H1 (cell line): ENCODE measurements around the gene SUB1. TPM values are rescaled to one million over a fixed set of nuclear protein-coding genes. Genes with fewer than 3 reads are reported as not detected.

Experiments
- CTCF ChIA-PET: fragments of 300-600 bp; sonication (Branson Sonifier 250); formaldehyde crosslinking; loops from one replicate; lab custom pipeline; 2021; ENCODE audit not compliant: partially characterized antibody; lab: Charles Lee
- POLR2A ChIA-PET: fragments of 300-600 bp; sonication (Branson Sonifier 250); formaldehyde crosslinking; loops from one replicate; lab custom pipeline; 2021; ENCODE audit warnings: inconsistent platforms; ENCODE audit not compliant: partially characterized antibody; lab: Charles Lee
- DNase-seq, 2 experiments: peaks; one replicate each; pipeline versions ENCODE4 v3.0.0 to v3.0.0-alpha.2; 2010 to 2022; ENCODE audit warnings: low spot score in 2 of 2, low read depth in 1 of 2, mixed read lengths in 1 of 2
- FAIRE-seq: peaks from 2 replicates; lab custom pipeline; 2011; peaks lifted over from hg19 to GRCh38; lab: Jason Lieb, UNC
- H2AFZ ChIP-seq: 2 replicates; pipeline ENCODE4 v1.8.1; 2012; ENCODE audit warnings: low read length, inconsistent platforms
- H2AK5ac ChIP-seq: 2 replicates; pipeline ENCODE4 v1.6.1; 2013; ENCODE audit warnings: low read depth, low read length
- H2BK120ac ChIP-seq: replicated peaks from 2 replicates; pipeline ENCODE3; 2013; ENCODE audit warnings: low read depth, low read length, inconsistent platforms
- H2BK12ac ChIP-seq: 2 replicates; pipeline ENCODE4 v1.6.1; 2013; ENCODE audit warnings: low read depth, low read length
- H2BK15ac ChIP-seq: 2 replicates; pipeline ENCODE4 v1.6.1; 2013; ENCODE audit warnings: low read length
- H2BK20ac ChIP-seq: 2 replicates; pipeline ENCODE4 v1.6.1; 2013; ENCODE audit warnings: low read length
- H2BK5ac ChIP-seq: 2 replicates; pipeline ENCODE4 v1.6.1; 2013; ENCODE audit warnings: low read depth, low read length
- H3K14ac ChIP-seq: 2 replicates; pipeline ENCODE4 v1.6.1; 2013; ENCODE audit warnings: inconsistent platforms; ENCODE audit not compliant: insufficient read length
- H3K18ac ChIP-seq: 2 replicates; pipeline ENCODE4 v1.6.1; 2013; ENCODE audit warnings: low read length; ENCODE audit errors: extremely low read depth
- H3K23ac ChIP-seq: 2 replicates; pipeline ENCODE4 v1.6.1; 2013; ENCODE audit warnings: inconsistent platforms; ENCODE audit not compliant: insufficient read length
- H3K23me2 ChIP-seq: 2 replicates; pipeline ENCODE4 v1.6.1; 2013; ENCODE audit warnings: low read depth, low read length
- H3K27ac ChIP-seq: 2 replicates; pipeline ENCODE4 v1.6.1; 2011; ENCODE audit warnings: low read depth, low read length, inconsistent platforms
- H3K27me3 ChIP-seq, 4 experiments: replicated peaks in 1 of 4; 1 replicate in 1 of 4; 2 replicates in 3 of 4; pipeline versions ENCODE4 v1.6.1 to v1.8.1; 2011 to 2013; ENCODE audit warnings: low read length in 3 of 4, mild to moderate bottlenecking in 3 of 4, inconsistent platforms in 2 of 4, mixed read lengths in 2 of 4, moderate library complexity in 1 of 4; ENCODE audit not compliant: control insufficient read depth in 3 of 4, insufficient read depth in 3 of 4; ENCODE audit errors: extremely low read depth in 1 of 4
- H3K36me3 ChIP-seq, 4 experiments: 2 replicates each; pipeline versions ENCODE4 v1.6.1 to v1.8.1; 2011 to 2013; ENCODE audit warnings: mild to moderate bottlenecking in 4 of 4, low read length in 3 of 4, moderate library complexity in 2 of 4, control low read depth in 1 of 4, inconsistent platforms in 1 of 4; ENCODE audit not compliant: insufficient read depth in 4 of 4, control insufficient read depth in 2 of 4
- H3K4ac ChIP-seq: replicated peaks from 2 replicates; pipeline ENCODE3; 2013; ENCODE audit warnings: low read length, low read depth, mixed read lengths, inconsistent platforms; ENCODE audit not compliant: insufficient read length
- H3K4me1 ChIP-seq, 4 experiments: replicated peaks in 1 of 4; 1 replicate in 1 of 4; 2 replicates in 3 of 4; pipeline versions ENCODE4 v1.6.1 to v1.8.1; 2011 to 2013; ENCODE audit warnings: low read length in 3 of 4, inconsistent platforms in 2 of 4, mixed read lengths in 1 of 4; ENCODE audit not compliant: insufficient read depth in 4 of 4, control insufficient read depth in 3 of 4
- H3K4me2 ChIP-seq, 2 experiments: 2 replicates each; pipeline versions ENCODE4 v1.6.1 to v1.8.1; 2011 to 2013; ENCODE audit warnings: low read depth in 2 of 2, low read length in 2 of 2, control low read depth in 1 of 2, inconsistent platforms in 1 of 2, mild to moderate bottlenecking in 1 of 2; ENCODE audit not compliant: insufficient read depth in 1 of 2
- H3K4me3 ChIP-seq, 4 experiments: fragments of 200-600, 300-600 bp in 1 of 4; sonication (generic), shearing (Covaris generic), sonication (Bioruptor Twin) in 1 of 4; 2 replicates each; pipeline versions ENCODE4 v1.5.1 to v1.8.1; 2011 to 2016; ENCODE audit warnings: low read length in 4 of 4, low read depth in 3 of 4, control low read depth in 2 of 4, inconsistent platforms in 2 of 4, mild to moderate bottlenecking in 2 of 4, mixed read lengths in 1 of 4, moderate library complexity in 1 of 4; ENCODE audit not compliant: insufficient read depth in 2 of 4; ENCODE audit errors: extremely low read depth in 1 of 4
- H3K56ac ChIP-seq: replicated peaks from 2 replicates; pipeline ENCODE3; 2013; ENCODE audit warnings: low read depth, mild to moderate bottlenecking, mixed read lengths, low read length, inconsistent platforms; ENCODE audit not compliant: insufficient read length
- H3K79me1 ChIP-seq: 2 replicates; pipeline ENCODE4 v1.6.1; 2013; ENCODE audit warnings: low read depth, low read length, control low read depth
- H3K79me2 ChIP-seq, 2 experiments: 2 replicates each; pipeline versions ENCODE4 v1.6.1 to v1.8.1; 2012 to 2013; ENCODE audit warnings: low read length in 2 of 2, mild to moderate bottlenecking in 2 of 2, inconsistent platforms in 1 of 2; ENCODE audit not compliant: insufficient read depth in 2 of 2, control insufficient read depth in 1 of 2
- H3K9ac ChIP-seq, 4 experiments: replicated peaks in 1 of 4; 1 replicate in 1 of 4; 2 replicates in 3 of 4; pipeline versions ENCODE4 v1.6.1 to v1.8.1; 2011 to 2013; ENCODE audit warnings: low read depth in 3 of 4, low read length in 3 of 4, control low read depth in 2 of 4, mild to moderate bottlenecking in 2 of 4, moderate library complexity in 2 of 4, inconsistent platforms in 1 of 4; ENCODE audit errors: extremely low read depth in 1 of 4
- H3K9me3 ChIP-seq, 2 experiments: 2 replicates each; pipeline versions ENCODE4 v1.6.1 to v1.8.1; 2012 to 2013; ENCODE audit warnings: mild to moderate bottlenecking in 2 of 2, moderate library complexity in 2 of 2, control low read depth in 1 of 2, inconsistent platforms in 1 of 2, low read depth in 1 of 2, low read length in 1 of 2, mixed read lengths in 1 of 2; ENCODE audit not compliant: insufficient read depth in 2 of 2
- H4K20me1 ChIP-seq, 2 experiments: replicated peaks in 1 of 2; 2 replicates each; pipeline versions ENCODE3 to v1.8.1; 2011 to 2013; ENCODE audit warnings: inconsistent platforms in 2 of 2, low read length in 2 of 2, mild to moderate bottlenecking in 1 of 2; ENCODE audit not compliant: insufficient read depth in 2 of 2, control insufficient read depth in 1 of 2
- H4K5ac ChIP-seq: 2 replicates; pipeline ENCODE4 v1.6.1; 2013; ENCODE audit warnings: low read length, low read depth, mixed read lengths, inconsistent platforms; ENCODE audit not compliant: insufficient read length
- H4K8ac ChIP-seq: 2 replicates; pipeline ENCODE4 v1.8.0; 2013; ENCODE audit warnings: mild to moderate bottlenecking, moderate library complexity, low read length, inconsistent platforms; ENCODE audit not compliant: insufficient read depth; ENCODE audit errors: extremely low read depth
- H4K91ac ChIP-seq: replicated peaks from 2 replicates; pipeline ENCODE3; 2013; ENCODE audit warnings: low read length, mixed read lengths, inconsistent platforms; ENCODE audit not compliant: insufficient read length
- ASH2L ChIP-seq: fragments of 200-600, 300-600 bp; sonication (generic); IDR thresholded peaks from one replicate; pipeline ENCODE4 v1.7.1; 2017; ENCODE audit warnings: low read length
- MAFK ChIP-seq: IDR thresholded peaks from 2 replicates; pipeline ENCODE4 v1.6.1; 2012; ENCODE audit warnings: low read depth, mild to moderate bottlenecking, improper control_type of control experiment, low read length
- RNF2 ChIP-seq: fragments of 200-900, 300-1000 bp; sonication (generic); IDR thresholded peaks from 2 replicates; pipeline ENCODE4 v1.7.1; 2016; ENCODE audit warnings: borderline replicate concordance, low read depth, mild to moderate bottlenecking, antibody characterized with exemption, low read length; ENCODE audit not compliant: poor library complexity, severe bottlenecking; ENCODE audit errors: missing control alignments
- SIN3A ChIP-seq, 2 experiments: IDR thresholded peaks in 1 of 2; conservative IDR thresholded peaks in 1 of 2; 2 replicates each; pipeline ENCODE4 v1.6.1; 2011 to 2012; ENCODE audit warnings: low read length in 2 of 2, improper control_type of control experiment in 1 of 2, low read depth in 1 of 2, mild to moderate bottlenecking in 1 of 2
- SUZ12 ChIP-seq: fragments of 200-600 bp; sonication (generic); IDR thresholded peaks from 2 replicates; pipeline ENCODE4 v1.6.1; 2012; ENCODE audit warnings: mild to moderate bottlenecking, inconsistent platforms, low read length, moderate library complexity, mixed read lengths
- WGBS, 2 experiments: shearing (Covaris generic) in 1 of 2; methylation state at CpG; one replicate each; pipeline versions ENCODE4 v1.1.6 to v1.1.7; 2013 to 2015; ENCODE audit warnings: low lambda C conversion rate in 2 of 2, mixed read lengths in 2 of 2, inconsistent platforms in 1 of 2, low coverage in 1 of 2, missing lambda C conversion rate in 1 of 2; ENCODE audit not compliant: insufficient replicate concordance in 2 of 2, insufficient coverage in 1 of 2, insufficient read length in 1 of 2; ENCODE audit errors: extremely low coverage in 1 of 2, missing lambda C conversion rate in 1 of 2; 5-methylcytosine and 5-hydroxymethylcytosine counted together
- polyA plus RNA-seq, 7 experiments: library from polyadenylated mRNA; depleted of rRNA in 3 of 7; stranded (reverse) in 5 of 7; unstranded in 2 of 7; fragments of >200 nt in 5 of 7; fragments of 200-250 nt in 2 of 7; gene quantifications; 1 replicate in 5 of 7; 2 replicates in 1 of 7; 4 replicates in 1 of 7; pipeline versions ENCODE4 v1.2.1 to v1.2.3, GENCODE V29; 2011 to 2013; ENCODE audit warnings: missing spikeins in 2 of 7, mixed read lengths in 2 of 7
- total RNA-seq: library from RNA; stranded (reverse); fragmentation: NEBNext Ultra II Directional; extraction: Animal tissue kit (Norgen Biotek cat#: 25700); gene quantifications from 2 replicates; pipeline ENCODE4 v1.2.1, GENCODE V29; 2021

SUB1 gene
- total and polyA plus RNA-seq, 2 of the 8 experiments (the other 6 are each of a cell fraction or from before 2014, with no cell fraction given), result 83.9 to 325 TPM

- no peak for TF ChIP-seq SIN3A (conservative IDR thresholded peaks at IDR 0.05 in 1 of 2, IDR thresholded peaks at IDR 0.05 in 1 of 2; ENCODE audit: low read depth in 1 of 2, low read length in 2 of 2)
- no peak for TF ChIP-seq SUZ12
- TF ChIP-seq MAFK, result no peak
- no peak for TF ChIP-seq ASH2L
- no peak for TF ChIP-seq RNF2
- no peak overlapping the region for H2BK15ac ChIP-seq
- no peak overlapping the region for H4K5ac ChIP-seq
- H3K36me3 ChIP-seq, result no peaks in the 10 kb centered on the region
- ChIA-PET CTCF (no interaction called here), POLR2A (no interaction called here)
- H3K4me2 ChIP-seq, result no peak overlapping the region
- no peak overlapping the region for H3K9ac ChIP-seq
- no peak overlapping the region for H2BK12ac ChIP-seq
- H3K27me3 ChIP-seq, result no peaks in the 10 kb centered on the region
- H4K8ac ChIP-seq, result no peak overlapping the region
- no peak overlapping the region for H3K14ac ChIP-seq
- no peaks in the 10 kb centered on the region for H3K79me1 ChIP-seq
- no peak overlapping the region for H3K23ac ChIP-seq
- H3K56ac ChIP-seq, result no peak overlapping the region
- H3K9me3 ChIP-seq, result peaks cover 6 to 9% of the 10 kb centered on the region in 2 experiments; a peak in 3 of 4 replicates
- no peak for FAIRE-seq
- no peaks in the 10 kb centered on the region for H3K23me2 ChIP-seq
- no peak overlapping the region for H3K18ac ChIP-seq
- H4K91ac ChIP-seq, result no peak overlapping the region
- no peaks in the 10 kb centered on the region for H3K4me1 ChIP-seq
- no peak overlapping the region for H2AK5ac ChIP-seq
- H3K4me3 ChIP-seq, result no peak overlapping the region
- H3K27ac ChIP-seq, result no peak overlapping the region
- no peak overlapping the region for H2BK20ac ChIP-seq
- H2BK120ac ChIP-seq, result no peak overlapping the region
- no peak overlapping the region for H2AFZ ChIP-seq
- no peak for DNase-seq
- no peaks in the 10 kb centered on the region for H3K79me2 ChIP-seq
- H4K20me1 ChIP-seq, result no peaks in the 10 kb centered on the region
- no peak overlapping the region for H3K4ac ChIP-seq
- 86% methylated on average over 5 of the region's 5 CpGs; no CpG with 5 or more reads in 1 of the 2 experiments for WGBS, 2 experiments
- no peak overlapping the region for H2BK5ac ChIP-seq
Measured at GRCh38 chr5:32651638-32652037, 66.3 kb downstream of the SUB1 start.
